ENCODE data around the gene STK32B.
"Not testable (repeated sequence)": the region's sequence is repeated elsewhere in the genome, so short reads cannot be mapped to it uniquely, and the experiment has no call there.

STK32B gene

DNA sequence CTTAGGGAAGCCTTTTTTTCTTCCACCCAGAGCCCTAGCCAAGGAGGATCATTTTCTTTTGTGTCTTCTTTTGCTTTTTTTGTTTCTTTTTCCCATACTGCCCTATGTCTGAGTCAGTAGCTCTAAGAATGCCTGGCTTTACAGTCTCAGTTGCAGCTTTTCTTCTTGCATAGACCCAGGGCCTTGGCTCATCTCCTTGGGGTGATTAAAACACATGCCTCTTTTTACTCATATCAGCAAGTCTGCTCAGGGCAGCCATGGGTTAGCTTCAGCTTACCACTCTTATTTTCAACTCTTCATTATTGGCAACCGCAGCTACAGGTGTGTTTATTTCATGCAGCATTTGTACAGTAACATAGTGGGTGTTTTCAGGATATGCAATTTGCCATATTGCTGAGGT lies 196.5 kb downstream of the STK32B start:
- Histone ChIP-seq H3K9me3 (ENCODE audit: control insufficient read depth in 1 of 2, low read length in 2 of 2) (peaks cover 0 to 2% of the 10 kb centered on the region in 2 donors), H3K27me3 (ENCODE audit: low read depth, low read length) (no peaks in the 10 kb centered on the region), H3K36me3 (ENCODE audit: control insufficient read depth in 1 of 2, insufficient read depth in 2 of 2, low read length in 2 of 2) (no peaks in the 10 kb centered on the region), H3K4me1 (ENCODE audit: control insufficient read depth in 1 of 2, insufficient read depth in 2 of 2, low read length in 2 of 2) (no peaks in the 10 kb centered on the region), H3K4me3 (ENCODE audit: low read depth in 1 of 2, low read length in 2 of 2) (no peak overlapping the region), H3K27ac (ENCODE audit: low read length) (no peak overlapping the region)

DNA sequence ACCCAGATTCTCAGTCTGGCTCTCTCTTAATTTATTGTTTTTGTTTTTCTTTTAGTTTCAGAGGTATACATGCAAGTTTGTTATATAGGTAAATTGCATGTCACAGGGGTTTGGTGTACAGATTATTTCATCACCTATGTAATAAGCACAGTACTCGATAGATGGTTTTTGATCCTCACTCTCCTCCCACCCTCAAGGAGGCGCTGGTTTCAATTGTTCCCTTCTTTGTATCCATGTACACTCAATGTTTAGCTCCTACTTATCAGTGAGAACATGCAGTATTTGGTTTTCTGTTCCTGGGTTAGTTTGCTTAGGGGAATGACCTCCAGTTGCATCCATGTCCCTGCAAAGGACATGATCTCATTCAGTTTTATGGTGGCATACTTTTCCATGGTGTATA lies 198.4 kb downstream of the STK32B start:
- Histone ChIP-seq H3K9me3 (ENCODE audit: control insufficient read depth in 1 of 2, low read length in 2 of 2) (peaks cover 0 to 2% of the 10 kb centered on the region in 2 donors), H3K4me1 (ENCODE audit: control insufficient read depth in 1 of 2, insufficient read depth in 2 of 2, low read length in 2 of 2) (no peaks in the 10 kb centered on the region), H3K36me3 (ENCODE audit: control insufficient read depth in 1 of 2, insufficient read depth in 2 of 2, low read length in 2 of 2) (no peaks in the 10 kb centered on the region), H3K27ac (ENCODE audit: low read length) (no peak overlapping the region), H3K4me3 (ENCODE audit: low read depth in 1 of 2, low read length in 2 of 2) (no peak overlapping the region), H3K27me3 (ENCODE audit: low read depth, low read length) (no peaks in the 10 kb centered on the region)

DNA sequence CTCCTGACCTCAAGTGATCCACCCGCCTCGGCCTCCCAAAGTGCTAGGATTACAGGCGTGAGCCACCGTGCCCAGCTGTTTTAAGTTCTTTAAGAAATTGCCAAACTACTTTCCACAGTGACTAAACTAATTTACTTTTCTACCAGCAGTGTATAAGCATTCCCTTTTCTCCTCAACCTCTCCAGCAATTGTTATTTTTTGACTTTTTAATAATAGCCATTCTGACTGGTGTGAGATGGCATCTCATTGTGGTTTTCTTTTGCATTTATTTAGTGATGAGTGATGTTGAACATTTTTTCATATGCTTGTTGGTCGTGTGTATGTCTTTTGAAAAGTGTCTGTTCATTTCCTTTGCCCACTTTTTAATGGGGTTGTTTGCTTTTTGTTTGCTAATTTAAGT lies 199.3 kb downstream of the STK32B start:
- not testable (repeated sequence) for H3K4me3 ChIP-seq (ENCODE audit: low read depth in 1 of 2, low read length in 2 of 2); H3K9me3 ChIP-seq (ENCODE audit: control insufficient read depth in 1 of 2, low read length in 2 of 2); H3K36me3 ChIP-seq (ENCODE audit: control insufficient read depth in 1 of 2, insufficient read depth in 2 of 2, low read length in 2 of 2); H3K27me3 ChIP-seq (ENCODE audit: low read depth, low read length); H3K4me1 ChIP-seq (ENCODE audit: control insufficient read depth in 1 of 2, insufficient read depth in 2 of 2, low read length in 2 of 2); H3K27ac ChIP-seq (ENCODE audit: low read length)

DNA sequence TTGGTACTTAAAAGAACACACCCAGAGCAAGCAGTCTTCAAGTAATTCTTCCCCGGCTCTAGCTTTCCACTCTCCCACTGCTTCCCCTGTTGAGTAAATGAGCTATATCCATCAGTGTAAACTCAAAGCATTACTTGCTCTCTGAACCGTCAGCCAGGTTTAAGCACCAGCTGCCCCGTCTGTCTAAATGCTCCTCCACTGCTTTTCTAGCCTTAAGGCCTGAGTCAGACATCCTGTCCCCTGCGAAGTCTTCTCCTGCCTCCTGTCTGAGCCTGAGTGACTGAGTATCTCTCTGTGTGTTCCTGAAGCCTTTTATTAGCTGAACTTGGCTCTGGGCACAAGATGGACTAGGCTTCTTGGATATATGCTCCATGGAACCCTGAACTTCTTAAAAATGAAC lies 205.1 kb downstream of the STK32B start:
- Histone ChIP-seq H3K27ac (ENCODE audit: low read length) (no peak overlapping the region), H3K4me3 (ENCODE audit: low read depth in 1 of 2, low read length in 2 of 2) (no peak overlapping the region), H3K4me1 (ENCODE audit: control insufficient read depth in 1 of 2, insufficient read depth in 2 of 2, low read length in 2 of 2) (no peaks in the 10 kb centered on the region), H3K36me3 (ENCODE audit: control insufficient read depth in 1 of 2, insufficient read depth in 2 of 2, low read length in 2 of 2) (no peaks in the 10 kb centered on the region), H3K9me3 (ENCODE audit: control insufficient read depth in 1 of 2, low read length in 2 of 2) (no peaks in the 10 kb centered on the region), H3K27me3 (ENCODE audit: low read depth, low read length) (no peaks in the 10 kb centered on the region)

DNA sequence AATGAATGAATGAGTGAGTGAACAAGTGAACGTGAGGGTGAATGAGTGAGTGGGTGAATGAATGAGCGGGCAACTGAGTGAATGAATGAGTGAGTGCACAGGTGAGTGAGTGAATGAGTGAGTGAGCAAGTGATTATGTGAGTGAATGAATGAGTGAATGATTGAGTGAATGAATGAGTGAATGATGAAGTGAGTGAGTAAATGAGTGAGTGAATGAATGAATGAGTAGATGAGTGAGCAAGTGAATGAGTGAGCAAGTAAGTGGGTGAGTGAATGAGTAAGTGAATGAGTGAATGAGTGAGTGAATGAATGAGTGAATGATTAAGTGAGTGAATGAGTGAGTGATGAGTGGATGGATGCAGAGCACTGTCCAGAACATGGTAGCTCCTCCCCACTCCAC lies 205.8 kb downstream of the STK32B start:
- Histone ChIP-seq H3K27me3 (ENCODE audit: low read depth, low read length) (no peaks in the 10 kb centered on the region), H3K36me3 (ENCODE audit: control insufficient read depth in 1 of 2, insufficient read depth in 2 of 2, low read length in 2 of 2) (no peaks in the 10 kb centered on the region), H3K4me3 (ENCODE audit: low read depth in 1 of 2, low read length in 2 of 2) (no peak overlapping the region), H3K27ac (ENCODE audit: low read length) (no peak overlapping the region), H3K4me1 (ENCODE audit: control insufficient read depth in 1 of 2, insufficient read depth in 2 of 2, low read length in 2 of 2) (no peaks in the 10 kb centered on the region), H3K9me3 (ENCODE audit: control insufficient read depth in 1 of 2, low read length in 2 of 2) (no peaks in the 10 kb centered on the region)

DNA sequence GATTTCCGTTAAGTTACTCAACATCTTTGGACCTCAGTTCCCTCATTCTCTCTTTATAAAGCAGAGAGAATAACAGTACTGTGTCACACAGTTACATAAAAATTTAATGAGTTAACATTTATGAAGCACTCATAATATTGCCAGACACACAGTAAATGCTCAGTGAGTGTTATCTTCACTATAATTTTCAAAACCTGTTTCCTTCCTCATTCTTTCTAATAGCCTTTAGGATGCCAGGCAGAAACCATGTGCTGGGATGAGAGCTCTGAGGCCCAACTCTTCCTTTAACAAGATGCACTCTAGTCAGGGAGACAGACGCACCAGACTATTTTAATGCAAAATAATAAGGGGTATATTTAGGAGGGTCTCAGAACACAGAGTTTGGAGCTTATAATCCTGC lies 208.2 kb downstream of the STK32B start:
- Histone ChIP-seq H3K9me3 (ENCODE audit: control insufficient read depth in 1 of 2, low read length in 2 of 2) (no peaks in the 10 kb centered on the region), H3K4me3 (ENCODE audit: low read depth in 1 of 2, low read length in 2 of 2) (no peak overlapping the region), H3K27me3 (ENCODE audit: low read depth, low read length) (no peaks in the 10 kb centered on the region), H3K27ac (ENCODE audit: low read length) (no peak overlapping the region), H3K4me1 (ENCODE audit: control insufficient read depth in 1 of 2, insufficient read depth in 2 of 2, low read length in 2 of 2) (no peaks in the 10 kb centered on the region), H3K36me3 (ENCODE audit: control insufficient read depth in 1 of 2, insufficient read depth in 2 of 2, low read length in 2 of 2) (no peaks in the 10 kb centered on the region)

DNA sequence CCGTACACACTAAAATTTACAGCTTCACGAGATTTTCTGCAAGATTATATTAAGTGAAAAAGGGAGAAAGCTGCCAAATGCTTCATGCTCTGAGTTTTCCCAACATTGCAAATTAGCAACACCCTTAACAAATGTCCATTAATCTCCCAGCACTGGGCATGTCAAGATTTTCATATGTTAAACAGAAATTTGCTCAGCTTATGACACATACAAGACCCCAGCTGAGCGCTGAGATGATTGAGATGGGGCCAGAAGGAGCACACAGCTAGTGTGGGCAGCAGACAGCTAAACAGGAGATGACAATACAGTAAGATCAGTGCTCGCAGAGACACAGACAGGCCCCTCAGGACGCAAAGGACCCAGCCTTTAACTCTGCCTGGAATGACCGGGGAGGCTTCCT lies 208.8 kb downstream of the STK32B start:
- no peaks in the 10 kb centered on the region for H3K9me3 ChIP-seq (ENCODE audit: control insufficient read depth in 1 of 2, low read length in 2 of 2)
- H3K27ac ChIP-seq (ENCODE audit: low read length), result no peak overlapping the region
- H3K4me1 ChIP-seq (ENCODE audit: control insufficient read depth in 1 of 2, insufficient read depth in 2 of 2, low read length in 2 of 2), result no peaks in the 10 kb centered on the region
- no peaks in the 10 kb centered on the region for H3K27me3 ChIP-seq (ENCODE audit: low read depth, low read length)
- no peak overlapping the region for H3K4me3 ChIP-seq (ENCODE audit: low read depth in 1 of 2, low read length in 2 of 2)
- H3K36me3 ChIP-seq (ENCODE audit: control insufficient read depth in 1 of 2, insufficient read depth in 2 of 2, low read length in 2 of 2), result no peaks in the 10 kb centered on the region

DNA sequence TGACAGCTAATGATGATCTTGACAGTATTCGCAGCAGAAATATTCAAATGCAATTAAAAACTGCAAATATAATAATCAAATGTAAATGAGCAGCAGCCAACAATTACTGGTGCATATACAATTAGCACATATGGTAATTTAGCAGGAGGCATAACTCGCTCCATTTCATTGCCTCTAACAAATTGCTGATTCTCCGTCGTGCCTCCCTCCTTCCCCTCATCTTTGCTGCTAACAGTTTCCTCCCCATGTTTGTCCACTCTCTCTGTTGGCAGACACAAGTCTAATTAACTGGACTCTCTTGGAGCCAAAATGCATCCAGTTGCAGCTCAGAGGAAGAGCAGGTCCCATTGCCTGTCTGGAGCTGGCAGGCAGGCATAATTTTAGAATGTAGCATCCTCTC lies 210.6 kb downstream of the STK32B start:
- Histone ChIP-seq H3K27ac (ENCODE audit: low read length) (no peak overlapping the region), H3K9me3 (ENCODE audit: control insufficient read depth in 1 of 2, low read length in 2 of 2) (no peaks in the 10 kb centered on the region), H3K4me3 (ENCODE audit: low read depth in 1 of 2, low read length in 2 of 2) (no peak overlapping the region), H3K27me3 (ENCODE audit: low read depth, low read length) (no peaks in the 10 kb centered on the region), H3K4me1 (ENCODE audit: control insufficient read depth in 1 of 2, insufficient read depth in 2 of 2, low read length in 2 of 2) (no peaks in the 10 kb centered on the region), H3K36me3 (ENCODE audit: control insufficient read depth in 1 of 2, insufficient read depth in 2 of 2, low read length in 2 of 2) (no peaks in the 10 kb centered on the region)

DNA sequence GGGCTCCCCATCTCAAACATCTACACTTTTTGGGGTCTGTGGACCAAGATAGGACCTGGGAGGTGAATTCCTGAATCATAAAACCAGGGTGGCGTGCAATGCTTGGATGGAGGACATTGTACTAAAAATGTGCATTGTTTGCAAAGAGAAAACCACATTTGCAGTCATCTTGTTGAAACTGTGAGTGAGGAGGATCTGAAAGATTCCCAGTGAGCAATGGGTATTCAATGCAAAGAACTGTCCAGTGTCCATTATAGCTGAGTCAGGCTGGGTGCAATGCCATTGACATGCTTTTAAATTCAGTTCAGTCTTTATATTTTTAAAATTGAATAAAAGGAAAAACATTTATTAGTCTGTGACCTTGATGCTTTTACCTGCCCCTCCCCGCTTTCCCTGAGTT lies 215.7 kb downstream of the STK32B start:
- Histone ChIP-seq H3K27me3 (ENCODE audit: low read depth, low read length) (no peaks in the 10 kb centered on the region), H3K4me3 (ENCODE audit: low read depth in 1 of 2, low read length in 2 of 2) (no peak overlapping the region), H3K9me3 (ENCODE audit: control insufficient read depth in 1 of 2, low read length in 2 of 2) (no peaks in the 10 kb centered on the region), H3K4me1 (ENCODE audit: control insufficient read depth in 1 of 2, insufficient read depth in 2 of 2, low read length in 2 of 2) (no peaks in the 10 kb centered on the region), H3K36me3 (ENCODE audit: control insufficient read depth in 1 of 2, insufficient read depth in 2 of 2, low read length in 2 of 2) (no peaks in the 10 kb centered on the region), H3K27ac (ENCODE audit: low read length) (no peak overlapping the region)

DNA sequence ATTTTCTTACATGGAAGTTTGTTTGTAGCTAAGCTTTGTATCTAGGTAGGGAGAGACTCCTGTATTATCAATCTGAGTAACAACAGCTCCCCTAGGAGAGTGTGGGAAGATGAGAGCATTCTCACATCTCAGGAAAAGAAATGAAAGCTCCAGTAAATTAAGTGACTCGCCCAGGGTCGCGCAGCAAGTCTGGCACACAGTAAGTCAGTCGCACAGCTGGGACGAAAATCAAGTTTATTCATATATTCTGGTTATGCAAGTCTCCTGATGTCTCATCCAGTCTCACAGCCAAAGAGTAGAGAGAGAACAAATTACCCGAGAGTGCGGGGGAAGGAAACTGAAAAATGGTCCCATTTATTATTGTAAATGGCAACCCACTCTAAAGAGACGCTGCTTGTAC lies 216.1 kb downstream of the STK32B start:
- Histone ChIP-seq H3K4me1 (ENCODE audit: control insufficient read depth in 1 of 2, insufficient read depth in 2 of 2, low read length in 2 of 2) (no peaks in the 10 kb centered on the region), H3K27ac (ENCODE audit: low read length) (no peak overlapping the region), H3K27me3 (ENCODE audit: low read depth, low read length) (no peaks in the 10 kb centered on the region), H3K36me3 (ENCODE audit: control insufficient read depth in 1 of 2, insufficient read depth in 2 of 2, low read length in 2 of 2) (no peaks in the 10 kb centered on the region), H3K9me3 (ENCODE audit: control insufficient read depth in 1 of 2, low read length in 2 of 2) (no peaks in the 10 kb centered on the region), H3K4me3 (ENCODE audit: low read depth in 1 of 2, low read length in 2 of 2) (no peak overlapping the region)

DNA sequence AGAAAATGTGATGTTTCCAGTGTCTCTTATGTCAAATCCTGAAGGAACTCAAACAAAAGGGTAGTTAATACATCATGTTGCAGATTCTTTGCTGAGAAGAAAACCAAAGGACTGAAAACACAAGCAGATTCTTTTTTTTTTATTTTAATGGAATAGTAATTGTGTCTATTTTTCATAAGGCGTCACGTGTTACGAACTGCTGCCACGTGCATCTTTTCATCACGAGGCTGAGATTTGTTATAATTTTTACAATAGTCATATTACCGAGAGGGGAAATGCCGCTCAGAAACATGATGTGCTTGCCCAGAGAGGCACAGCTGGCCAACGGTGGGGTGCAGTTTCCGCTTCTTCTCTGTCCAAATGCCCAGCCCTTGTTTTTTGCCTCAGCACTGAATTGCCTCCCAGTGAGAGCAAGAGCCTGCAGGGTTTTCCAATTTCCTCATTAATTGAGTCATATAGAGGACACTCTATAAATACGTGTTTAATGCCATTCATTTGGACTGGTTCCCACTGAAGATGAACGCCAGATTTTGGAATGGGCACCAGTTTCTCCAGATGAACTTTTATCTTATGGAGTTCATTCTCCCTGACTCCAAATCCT lies 225.3 kb downstream of the STK32B start:
- no peaks in the 10 kb centered on the region for H3K4me1 ChIP-seq (ENCODE audit: control insufficient read depth in 1 of 2, insufficient read depth in 2 of 2, low read length in 2 of 2)
- H3K27ac ChIP-seq (ENCODE audit: low read length), result no peak overlapping the region
- no peak overlapping the region for H3K4me3 ChIP-seq (ENCODE audit: low read depth in 1 of 2, low read length in 2 of 2)
- H3K36me3 ChIP-seq (ENCODE audit: control insufficient read depth in 1 of 2, insufficient read depth in 2 of 2, low read length in 2 of 2), result no peaks in the 10 kb centered on the region
- no peaks in the 10 kb centered on the region for H3K9me3 ChIP-seq (ENCODE audit: control insufficient read depth in 1 of 2, low read length in 2 of 2)
- no peaks in the 10 kb centered on the region for H3K27me3 ChIP-seq (ENCODE audit: low read depth, low read length)

DNA sequence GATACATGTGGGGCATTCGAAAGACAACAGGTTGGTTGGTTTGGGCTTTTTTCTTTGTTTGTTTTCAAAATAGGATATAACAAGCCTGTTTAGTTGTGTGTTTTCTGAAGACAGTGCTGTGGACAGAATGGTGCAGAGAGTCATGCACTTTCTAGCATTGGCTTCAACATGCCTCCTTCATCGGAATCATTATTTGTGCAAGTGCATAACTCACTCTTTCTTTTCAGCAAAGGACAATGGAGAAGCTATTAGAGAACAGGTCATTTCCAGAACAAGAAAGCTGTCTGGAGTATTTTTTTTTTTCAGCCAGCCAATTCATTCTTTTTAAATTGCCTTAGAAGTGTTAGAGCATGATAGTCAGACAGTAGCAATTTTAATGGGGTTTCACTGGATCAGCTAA lies 225.8 kb downstream of the STK32B start:
- H3K4me3 ChIP-seq (ENCODE audit: low read depth in 1 of 2, low read length in 2 of 2), result no peak overlapping the region
- no peaks in the 10 kb centered on the region for H3K27me3 ChIP-seq (ENCODE audit: low read depth, low read length)
- no peaks in the 10 kb centered on the region for H3K36me3 ChIP-seq (ENCODE audit: control insufficient read depth in 1 of 2, insufficient read depth in 2 of 2, low read length in 2 of 2)
- H3K9me3 ChIP-seq (ENCODE audit: control insufficient read depth in 1 of 2, low read length in 2 of 2), result no peaks in the 10 kb centered on the region
- H3K4me1 ChIP-seq (ENCODE audit: control insufficient read depth in 1 of 2, insufficient read depth in 2 of 2, low read length in 2 of 2), result no peaks in the 10 kb centered on the region
- H3K27ac ChIP-seq (ENCODE audit: low read length), result no peak overlapping the region
